ENCODE measurements around the gene TULP1.
"Not testable (repeated sequence)": the region's sequence is repeated elsewhere in the genome, so short reads cannot be mapped to it uniquely, and the experiment has no call there.

TULP1 gene

DNA sequence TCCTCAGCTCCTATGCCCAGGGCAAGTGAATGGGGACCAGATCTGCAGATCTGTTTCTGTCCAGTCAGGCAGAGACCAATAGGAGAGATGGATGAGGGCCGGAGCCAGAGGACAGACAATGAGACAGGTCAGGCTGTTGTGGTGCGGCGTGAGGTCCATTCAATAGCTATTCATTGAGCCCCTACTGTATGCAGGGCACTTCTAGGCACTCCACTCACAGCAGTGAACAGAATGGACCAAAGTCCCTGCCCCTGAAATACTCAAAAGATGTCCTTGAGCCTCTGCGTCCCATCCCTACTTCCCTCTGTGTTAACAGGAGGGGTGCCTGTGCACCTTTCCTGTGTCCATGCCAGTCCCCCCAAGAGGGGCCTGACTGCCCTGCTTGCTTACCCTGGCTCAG is 8.5 kb upstream of the TULP1 start:
- no peak for DNase-seq (ENCODE audit: low spot score)

- DNase-seq (ENCODE audit: low spot score) = no peak
Measured at GRCh38 chr6:35519313-35520015, 6.8 kb upstream of the TULP1 start.

- no peak for DNase-seq (ENCODE audit: low spot score)
Measured at GRCh38 chr6:35518566-35519312, 6.0 kb upstream of the TULP1 start.

DNA sequence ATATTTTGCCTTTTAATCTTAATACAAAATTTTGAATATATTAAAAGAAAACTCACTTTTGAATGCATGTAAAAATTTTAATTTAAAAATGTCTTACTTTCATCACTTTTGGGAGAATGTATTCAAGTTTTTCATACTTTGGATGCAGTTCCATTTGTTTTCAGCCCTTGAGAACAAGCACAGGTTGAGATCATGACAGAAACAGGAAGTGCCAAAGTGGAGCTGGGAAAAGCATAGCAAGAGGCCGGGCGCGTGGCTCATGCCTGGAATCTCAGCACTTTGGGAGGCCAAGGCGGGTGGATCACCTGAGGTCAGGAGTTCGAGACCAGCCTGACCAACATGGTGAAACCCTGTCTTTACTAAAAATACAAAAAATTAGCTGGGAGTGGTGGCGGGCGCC is 5.3 kb upstream of the TULP1 start:
- DNase-seq (ENCODE audit: low spot score) = not testable (repeated sequence)

- no peak for DNase-seq (ENCODE audit: low spot score)
Measured at GRCh38 chr6:35516712-35517111, 4.0 kb upstream of the TULP1 start.

- not testable (repeated sequence) for DNase-seq (ENCODE audit: low spot score)
Measured at GRCh38 chr6:35515939-35516338, 3.2 kb upstream of the TULP1 start.

- DNase-seq (ENCODE audit: low spot score) = no peak
Measured at GRCh38 chr6:35514587-35514986, 1.9 kb upstream of the TULP1 start.

DNA sequence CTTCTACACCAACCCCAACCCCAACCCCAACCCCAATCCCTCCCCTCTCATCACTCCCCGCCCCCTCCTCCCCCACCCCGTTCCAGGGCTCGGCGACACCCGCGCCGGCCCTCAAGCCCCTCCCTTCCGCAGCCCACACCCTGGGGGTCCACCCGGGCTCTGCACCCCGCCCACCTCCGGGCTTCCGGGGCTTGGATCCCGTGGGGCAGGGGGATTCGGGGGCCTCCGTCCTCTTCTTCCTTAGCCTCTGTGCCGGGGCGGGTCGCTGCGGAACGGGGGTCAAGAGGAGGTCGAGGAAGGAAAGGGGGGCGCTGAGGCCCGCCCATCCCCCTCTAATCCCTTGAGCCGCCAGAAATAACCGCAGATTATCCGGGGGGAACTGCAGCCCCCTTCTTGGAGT is 690 bp downstream of the TULP1 start:
- DNase-seq (ENCODE audit: low spot score) = no peak

- no peak for DNase-seq (ENCODE audit: low spot score)
Measured at GRCh38 chr6:35511562-35511941, 1.1 kb downstream of the TULP1 start.

DNA sequence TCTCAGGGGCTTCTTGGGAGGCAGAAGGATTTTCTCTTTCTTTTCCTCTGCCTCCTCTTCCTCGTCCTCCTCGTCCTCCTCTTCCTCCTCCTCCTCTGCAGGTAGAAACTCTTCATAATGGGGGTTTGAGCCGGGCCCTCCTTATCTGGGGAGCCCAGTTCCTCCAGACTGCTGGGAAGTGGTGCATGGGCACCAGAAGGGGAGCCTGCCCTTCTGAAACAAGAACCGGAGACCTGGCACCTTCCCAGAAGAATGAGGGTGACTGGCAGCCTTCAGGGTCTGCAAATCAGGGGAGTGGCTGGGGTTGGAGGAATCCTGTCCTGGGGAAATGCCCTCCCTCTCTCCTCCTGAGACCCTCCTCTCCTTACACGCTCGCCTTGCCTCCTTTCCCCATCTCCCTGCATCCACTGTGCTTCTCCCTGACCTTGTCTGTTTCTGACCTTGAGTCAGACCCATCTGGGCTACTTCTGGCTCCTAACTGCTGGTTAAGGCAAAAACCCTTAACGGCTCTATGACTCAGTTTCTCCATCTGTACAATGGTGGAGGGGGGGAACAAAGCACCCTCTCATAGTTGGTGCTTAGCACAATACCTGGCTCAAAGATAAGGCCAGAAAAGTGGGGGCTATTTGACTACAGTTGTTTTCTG is 1.7 kb downstream of the TULP1 start:
- no peak for DNase-seq (ENCODE audit: low spot score)

- DNase-seq (ENCODE audit: low spot score) = no peak
Measured at GRCh38 chr6:35508542-35508941, 4.2 kb downstream of the TULP1 start.

DNA sequence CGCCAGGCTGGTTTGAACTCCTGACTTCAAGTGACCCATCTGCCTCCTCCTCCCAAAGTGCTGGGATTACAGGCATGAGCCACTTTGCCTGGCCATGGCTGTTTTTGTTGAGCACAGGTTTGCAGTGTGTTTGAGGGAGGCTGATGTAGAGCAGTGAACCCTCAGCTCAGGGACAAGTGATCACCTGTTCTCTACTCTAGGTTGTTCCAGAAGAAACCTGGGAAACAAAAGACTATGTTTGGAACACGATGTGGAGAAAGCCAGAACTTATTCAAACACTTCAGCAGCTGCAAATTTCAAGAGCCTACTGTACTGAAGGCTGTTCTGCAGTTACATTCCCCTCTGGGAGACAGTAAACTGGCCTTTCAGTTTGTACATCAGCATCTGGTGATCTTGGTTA is 4.7 kb downstream of the TULP1 start:
- DNase-seq (ENCODE audit: low spot score) = no peak

DNA sequence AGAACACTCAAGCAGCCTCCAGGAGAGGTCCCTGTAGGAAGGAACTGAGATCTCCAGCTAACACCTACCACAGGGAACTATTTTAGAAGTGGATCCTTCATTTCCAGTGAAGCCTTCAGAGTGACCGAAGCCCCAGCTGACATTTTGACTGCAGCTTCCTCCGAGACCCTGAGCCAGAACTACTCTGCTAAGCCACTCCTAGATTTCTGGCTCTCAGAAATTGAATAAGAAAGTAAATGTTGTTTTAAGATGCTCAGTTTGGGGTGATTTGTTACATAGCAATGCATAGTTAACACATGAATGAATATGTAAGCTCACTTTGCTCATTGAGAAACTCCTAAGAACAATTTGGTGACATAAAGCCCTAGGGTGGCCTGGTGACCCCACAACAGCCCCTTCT is 5.5 kb downstream of the TULP1 start:
- no peak for DNase-seq (ENCODE audit: low spot score)

GRCh38 chr6:35506536-35506935 is 6.2 kb downstream of the TULP1 start:
- no peak for DNase-seq (ENCODE audit: low spot score)

- DNase-seq (ENCODE audit: low spot score) = no peak
Measured at GRCh38 chr6:35505999-35506412, 6.7 kb downstream of the TULP1 start.

- no peak for DNase-seq (ENCODE audit: low spot score)
Measured at GRCh38 chr6:35503534-35503933, 9.2 kb downstream of the TULP1 start.

GRCh38 chr6:35501784-35502183 is 10.9 kb downstream of the TULP1 start:
- no peak for DNase-seq (ENCODE audit: low spot score)

DNA sequence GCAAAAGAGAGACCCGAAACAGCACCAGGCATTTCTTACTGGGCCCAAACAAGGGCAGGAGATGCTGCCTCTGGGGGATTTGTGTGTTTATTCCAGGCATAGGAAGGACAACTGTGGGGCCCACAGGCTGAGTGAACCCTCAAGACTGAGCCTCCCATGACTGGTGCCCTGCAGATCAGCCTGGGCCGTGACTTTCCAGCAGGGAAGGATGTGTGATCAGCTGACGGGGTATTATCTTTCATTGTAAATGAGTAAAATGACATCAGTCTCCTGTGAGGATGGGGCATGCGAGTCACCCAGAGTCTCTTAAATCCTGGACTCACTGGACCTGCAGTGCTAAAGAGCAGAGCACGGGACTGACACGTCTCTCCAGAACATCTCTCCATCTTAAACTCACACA is 11.9 kb downstream of the TULP1 start:
- peak; percentile 26 for DNase-seq (ENCODE audit: low spot score)

DNA sequence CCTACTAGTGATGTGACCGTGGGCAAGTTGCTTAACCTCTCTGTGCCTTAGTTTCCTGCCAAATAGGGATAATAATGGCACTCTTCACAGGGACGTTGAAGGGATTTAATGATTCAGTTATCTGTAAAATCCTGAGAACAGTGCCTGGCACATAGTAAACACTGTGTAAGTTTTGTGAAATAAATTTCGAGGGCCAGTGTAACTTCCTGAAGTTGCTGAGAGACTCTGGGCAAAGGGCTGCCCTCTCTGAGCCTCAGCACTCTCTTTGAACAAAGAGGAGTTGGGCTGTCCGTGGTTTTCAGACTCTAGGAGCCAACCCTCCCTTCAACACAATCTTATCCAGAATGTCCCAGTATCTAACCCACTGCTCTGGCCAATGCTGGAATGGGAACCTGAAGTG is 13.3 kb downstream of the TULP1 start:
- no peak for DNase-seq (ENCODE audit: low spot score)

- DNase-seq (ENCODE audit: low spot score) = no peak
Measured at GRCh38 chr6:35498422-35499067, 14.2 kb downstream of the TULP1 start.

GRCh38 chr6:35497571-35498421 is 14.9 kb downstream of the TULP1 start:
- peak; percentile 31 for DNase-seq (ENCODE audit: low spot score)
